Keratinocyte (primary cell): ENCODE data around the gene PIP4K2B. TPM values are rescaled to one million over a fixed set of nuclear protein-coding genes. Genes with fewer than 3 reads are reported as not detected.

Experiments used
- DNase-seq: peaks from one replicate; pipeline ENCODE4 v3.0.0-alpha.2; 2011; ENCODE audit warnings: low read depth, missing footprints, low spot score
- FAIRE-seq: peaks from 2 replicates; lab custom pipeline; 2011; peaks lifted over from hg19 to GRCh38; lab: Jason Lieb, UNC
- H2AFZ ChIP-seq: 2 replicates; pipeline ENCODE4 v1.6.0; 2012; ENCODE audit warnings: low read length, control low read depth, inconsistent platforms; ENCODE audit not compliant: control insufficient read depth
- H3K27ac ChIP-seq: 2 replicates; pipeline ENCODE4 v1.5.1; 2011; ENCODE audit warnings: low read length; ENCODE audit not compliant: control insufficient read depth, insufficient read depth
- H3K27me3 ChIP-seq: 3 replicates; pipeline ENCODE4 v1.6.0; 2011; ENCODE audit warnings: low read length; ENCODE audit not compliant: control insufficient read depth, insufficient read depth; ENCODE audit errors: extremely low read depth
- H3K36me3 ChIP-seq, 2 experiments: 2 replicates in 1 of 2; 3 replicates in 1 of 2; pipeline ENCODE4 v1.5.1; 2011; ENCODE audit warnings: low read length in 2 of 2, mild to moderate bottlenecking in 1 of 2; ENCODE audit not compliant: control insufficient read depth in 2 of 2, insufficient read depth in 2 of 2; ENCODE audit errors: extremely low read depth in 1 of 2
- H3K4me1 ChIP-seq: 3 replicates; pipeline ENCODE4 v1.5.1; 2011; ENCODE audit warnings: low read length; ENCODE audit not compliant: control insufficient read depth, insufficient read depth; ENCODE audit errors: extremely low read depth
- H3K4me2 ChIP-seq: 3 replicates; pipeline ENCODE4 v1.6.0; 2011; ENCODE audit warnings: low read depth, low read length; ENCODE audit not compliant: control insufficient read depth, insufficient read depth; ENCODE audit errors: extremely low read depth
- H3K4me3 ChIP-seq, 3 experiments: fragments of 200-600 bp in 1 of 3; sonication (generic) in 1 of 3; 2 replicates in 2 of 3; 3 replicates in 1 of 3; pipeline ENCODE4 v1.5.1; 2011 to 2016; ENCODE audit warnings: low read length in 3 of 3, mild to moderate bottlenecking in 3 of 3, control low read depth in 2 of 3, inconsistent platforms in 1 of 3, low read depth in 1 of 3, mixed read lengths in 1 of 3, mixed run types in 1 of 3, moderate library complexity in 1 of 3; ENCODE audit not compliant: control insufficient read depth in 2 of 3, insufficient read depth in 2 of 3; ENCODE audit errors: extremely low read depth in 1 of 3
- H3K79me2 ChIP-seq: 2 replicates; pipeline ENCODE4 v1.6.0; 2012; ENCODE audit warnings: low read length; ENCODE audit not compliant: control insufficient read depth, insufficient read depth
- H3K9ac ChIP-seq: 3 replicates; pipeline ENCODE4 v1.6.0; 2011; ENCODE audit warnings: low read length; ENCODE audit not compliant: control insufficient read depth, insufficient read depth; ENCODE audit errors: extremely low read depth
- H3K9me1 ChIP-seq: 3 replicates; pipeline ENCODE4 v1.6.0; 2011; ENCODE audit warnings: low read length; ENCODE audit not compliant: control insufficient read depth, insufficient read depth; ENCODE audit errors: extremely low read depth
- H3K9me3 ChIP-seq: 2 replicates; pipeline ENCODE4 v1.5.1; 2012; ENCODE audit warnings: low read depth, low read length; ENCODE audit not compliant: control insufficient read depth
- H4K20me1 ChIP-seq: 3 replicates; pipeline ENCODE4 v1.6.0; 2011; ENCODE audit warnings: low read length; ENCODE audit not compliant: control insufficient read depth, insufficient read depth; ENCODE audit errors: extremely low read depth
- EZH2 ChIP-seq: IDR thresholded peaks from one replicate; pipeline ENCODE4 v1.6.1; 2012; ENCODE audit warnings: inconsistent platforms, mild to moderate bottlenecking, low read length, moderate library complexity
- dilution Hi-C: fragments of 300-500 bp; cut with MboI; formaldehyde crosslinking; loops from one replicate; pipeline ENCODE4 v1.7.0; 2020; ENCODE audit warnings: low sequenced_read_pairs; ENCODE audit not compliant: extremely low pct_ligation_motif_present
- polyA plus RNA-seq, 5 experiments: library from polyadenylated mRNA; depleted of rRNA in 3 of 5; stranded (reverse) in 3 of 5; stranded (forward) in 1 of 5; unstranded in 1 of 5; fragments of >200 nt; gene quantifications; 1 replicate in 1 of 5; 2 replicates in 3 of 5; 3 replicates in 1 of 5; pipeline versions ENCODE4 v1.2.1 to v1.2.3, GENCODE V29; 2011 to 2012; ENCODE audit warnings: missing spikeins in 2 of 5, low read depth in 1 of 5, low replicate concordance in 1 of 5
- TF ChIP-seq, protein P1 (sequence below), 3 experiments: IDR thresholded peaks in 1 of 3; conservative IDR thresholded peaks in 1 of 3; optimal IDR thresholded peaks in 1 of 3; 2 replicates in 2 of 3; 3 replicates in 1 of 3; pipeline versions ENCODE3 to v1.5.1; 2011; ENCODE audit warnings: low read length in 3 of 3, mild to moderate bottlenecking in 3 of 3, moderate library complexity in 2 of 3, control low read depth in 1 of 3, inconsistent platforms in 1 of 3; ENCODE audit not compliant: insufficient read depth in 2 of 3; ENCODE audit errors: extremely low read depth in 1 of 3

Gene PIP4K2B
- polyA plus RNA-seq, 1 donor (not counting 4 experiments of a cell fraction or from before 2014, with no cell fraction given): 26.4 TPM

- H3K9me1 ChIP-seq: no peaks in the 10 kb centered on the region
- dilution Hi-C loops: no loop called here
- no peak overlapping the region for H3K4me3 ChIP-seq
- no peak overlapping the region for H3K27ac ChIP-seq
- H4K20me1 ChIP-seq: peaks cover 4% of the 10 kb centered on the region
- TF ChIP-seq EZH2: no peak
- TF ChIP-seq, protein P1, sequence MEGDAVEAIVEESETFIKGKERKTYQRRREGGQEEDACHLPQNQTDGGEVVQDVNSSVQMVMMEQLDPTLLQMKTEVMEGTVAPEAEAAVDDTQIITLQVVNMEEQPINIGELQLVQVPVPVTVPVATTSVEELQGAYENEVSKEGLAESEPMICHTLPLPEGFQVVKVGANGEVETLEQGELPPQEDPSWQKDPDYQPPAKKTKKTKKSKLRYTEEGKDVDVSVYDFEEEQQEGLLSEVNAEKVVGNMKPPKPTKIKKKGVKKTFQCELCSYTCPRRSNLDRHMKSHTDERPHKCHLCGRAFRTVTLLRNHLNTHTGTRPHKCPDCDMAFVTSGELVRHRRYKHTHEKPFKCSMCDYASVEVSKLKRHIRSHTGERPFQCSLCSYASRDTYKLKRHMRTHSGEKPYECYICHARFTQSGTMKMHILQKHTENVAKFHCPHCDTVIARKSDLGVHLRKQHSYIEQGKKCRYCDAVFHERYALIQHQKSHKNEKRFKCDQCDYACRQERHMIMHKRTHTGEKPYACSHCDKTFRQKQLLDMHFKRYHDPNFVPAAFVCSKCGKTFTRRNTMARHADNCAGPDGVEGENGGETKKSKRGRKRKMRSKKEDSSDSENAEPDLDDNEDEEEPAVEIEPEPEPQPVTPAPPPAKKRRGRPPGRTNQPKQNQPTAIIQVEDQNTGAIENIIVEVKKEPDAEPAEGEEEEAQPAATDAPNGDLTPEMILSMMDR (optimal IDR thresholded peaks at IDR 0.05 in 1 of 3, IDR thresholded peaks at IDR 0.05 in 1 of 3, conservative IDR thresholded peaks at IDR 0.05 in 1 of 3; ENCODE audit: extremely low read depth in 1 of 3, insufficient read depth in 2 of 3, low read length in 3 of 3): no peak
- H3K79me2 ChIP-seq: peaks cover 39% of the 10 kb centered on the region
- FAIRE-seq (no peak), DNase-seq (no peak)
- no peaks in the 10 kb centered on the region for H3K9me3 ChIP-seq
- no peak overlapping the region for H3K9ac ChIP-seq
- H3K4me2 ChIP-seq: no peak overlapping the region
- no peak overlapping the region for H2AFZ ChIP-seq
- no peaks in the 10 kb centered on the region for H3K27me3 ChIP-seq
- H3K36me3 ChIP-seq: peaks cover 9 to 15% of the 10 kb centered on the region in 2 experiments
- H3K4me1 ChIP-seq: peaks cover 13% of the 10 kb centered on the region
These were observed 59.3 kb downstream of the PIP4K2B start for GRCh38 chr17:38740044-38740443.

GRCh38 chr17:38739305-38739704 is 60.1 kb downstream of the PIP4K2B start:
- H3K4me1 ChIP-seq: peaks cover 13% of the 10 kb centered on the region
- FAIRE-seq (no peak), DNase-seq (no peak)
- H3K4me3 ChIP-seq: no peak overlapping the region
- TF ChIP-seq EZH2: no peak
- TF ChIP-seq, protein P1 (optimal IDR thresholded peaks at IDR 0.05 in 1 of 3, IDR thresholded peaks at IDR 0.05 in 1 of 3, conservative IDR thresholded peaks at IDR 0.05 in 1 of 3; ENCODE audit: extremely low read depth in 1 of 3, insufficient read depth in 2 of 3, low read length in 3 of 3): no peak
- H3K9me1 ChIP-seq: no peaks in the 10 kb centered on the region
- no peaks in the 10 kb centered on the region for H3K9me3 ChIP-seq
- H3K79me2 ChIP-seq: peaks cover 34% of the 10 kb centered on the region
- dilution Hi-C loops: no loop called here
- no peak overlapping the region for H3K9ac ChIP-seq
- no peaks in the 10 kb centered on the region for H3K27me3 ChIP-seq
- no peak overlapping the region for H3K4me2 ChIP-seq
- H3K27ac ChIP-seq: no peak overlapping the region
- no peak overlapping the region for H2AFZ ChIP-seq
- peaks cover 9 to 17% of the 10 kb centered on the region in 2 experiments for H3K36me3 ChIP-seq
- H4K20me1 ChIP-seq: peaks cover 4% of the 10 kb centered on the region
